ENCODE measurements around the gene SAMD8. TPM values are rescaled to one million over a fixed set of nuclear protein-coding genes. Genes with fewer than 3 reads are reported as not detected.

SAMD8 gene
- total and polyA plus RNA-seq, 2 donors (not counting 3 experiments of a cell fraction or from before 2014, with no cell fraction given), result 19.6 to 22.8 TPM

- BruUV-seq (replicated peaks), result no TSS peak
- no peak overlapping the region for H3K4me3 ChIP-seq (replicated peaks in 1 of 3; ENCODE audit: insufficient read depth in 1 of 3, low read depth in 1 of 3, low read length in 3 of 3)
- TF ChIP-seq, protein P1, sequence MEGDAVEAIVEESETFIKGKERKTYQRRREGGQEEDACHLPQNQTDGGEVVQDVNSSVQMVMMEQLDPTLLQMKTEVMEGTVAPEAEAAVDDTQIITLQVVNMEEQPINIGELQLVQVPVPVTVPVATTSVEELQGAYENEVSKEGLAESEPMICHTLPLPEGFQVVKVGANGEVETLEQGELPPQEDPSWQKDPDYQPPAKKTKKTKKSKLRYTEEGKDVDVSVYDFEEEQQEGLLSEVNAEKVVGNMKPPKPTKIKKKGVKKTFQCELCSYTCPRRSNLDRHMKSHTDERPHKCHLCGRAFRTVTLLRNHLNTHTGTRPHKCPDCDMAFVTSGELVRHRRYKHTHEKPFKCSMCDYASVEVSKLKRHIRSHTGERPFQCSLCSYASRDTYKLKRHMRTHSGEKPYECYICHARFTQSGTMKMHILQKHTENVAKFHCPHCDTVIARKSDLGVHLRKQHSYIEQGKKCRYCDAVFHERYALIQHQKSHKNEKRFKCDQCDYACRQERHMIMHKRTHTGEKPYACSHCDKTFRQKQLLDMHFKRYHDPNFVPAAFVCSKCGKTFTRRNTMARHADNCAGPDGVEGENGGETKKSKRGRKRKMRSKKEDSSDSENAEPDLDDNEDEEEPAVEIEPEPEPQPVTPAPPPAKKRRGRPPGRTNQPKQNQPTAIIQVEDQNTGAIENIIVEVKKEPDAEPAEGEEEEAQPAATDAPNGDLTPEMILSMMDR (IDR thresholded peaks at IDR 0.05; ENCODE audit: extremely low read depth in 1 of 2, insufficient read depth in 1 of 2, low read depth in 1 of 2, low read length in 2 of 2), result no peak
- no peak for TF ChIP-seq POLR2A (IDR thresholded peaks at IDR 0.05; ENCODE audit: low read depth, low read length)
- TF ChIP-seq, protein P2, sequence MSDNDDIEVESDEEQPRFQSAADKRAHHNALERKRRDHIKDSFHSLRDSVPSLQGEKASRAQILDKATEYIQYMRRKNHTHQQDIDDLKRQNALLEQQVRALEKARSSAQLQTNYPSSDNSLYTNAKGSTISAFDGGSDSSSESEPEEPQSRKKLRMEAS (IDR thresholded peaks at IDR 0.05; ENCODE audit: insufficient read depth, insufficient read length), result no peak
- no peak for TF ChIP-seq POLR2AphosphoS5 (IDR thresholded peaks at IDR 0.05; ENCODE audit: insufficient read depth, low read depth, low read length)
- no peak for TF ChIP-seq GATA2 (IDR thresholded peaks at IDR 0.05; ENCODE audit: insufficient read depth, insufficient read length, low read depth, low read length)
- TF ChIP-seq JUN (IDR thresholded peaks at IDR 0.05; ENCODE audit: borderline replicate concordance, insufficient read depth, insufficient read length, low read depth), result no peak
- TF ChIP-seq FOS (IDR thresholded peaks at IDR 0.05; ENCODE audit: borderline replicate concordance, insufficient read depth, low read length), result no peak
- no peak for TF ChIP-seq MYC (IDR thresholded peaks at IDR 0.05; ENCODE audit: low read depth, low read length)
- no peak for TF ChIP-seq EZH2 (IDR thresholded peaks at IDR 0.05; ENCODE audit: borderline replicate concordance, low read depth, low read length, severe bottlenecking)
- no peaks in the 10 kb centered on the region for H3K4me1 ChIP-seq (ENCODE audit: control insufficient read depth, extremely low read depth, insufficient read depth, low read length)
- FAIRE-seq (no peak), DNase-seq (ENCODE audit: low read depth, low spot score) (no peak)
- H3K9me1 ChIP-seq (replicated peaks; ENCODE audit: control insufficient read depth, extremely low read depth, insufficient read depth, low read length), result no peaks in the 10 kb centered on the region
- H3K9me3 ChIP-seq (replicated peaks; ENCODE audit: control insufficient read depth, insufficient read depth, low read length), result no peaks in the 10 kb centered on the region
- no peak overlapping the region for H2AFZ ChIP-seq (ENCODE audit: low read depth, low read length)
- POLR2A ChIA-PET, result no interaction called here
- intact Hi-C loops (cut with micrococcal nuclease) (no loop called here), dilution Hi-C loops (cut with MboI; ENCODE audit: extremely low pct_ligation_motif_present, low sequenced_read_pairs) (no loop called here)
- H3K27ac ChIP-seq (ENCODE audit: insufficient read depth, low read depth, low read length), result no peak overlapping the region
- H3K79me2 ChIP-seq (ENCODE audit: control insufficient read depth, insufficient read depth, low read length), result no peaks in the 10 kb centered on the region
- no peak overlapping the region for H3K9ac ChIP-seq (replicated peaks; ENCODE audit: extremely low read depth, insufficient read depth, low read length)
- H4K20me1 ChIP-seq (replicated peaks; ENCODE audit: control insufficient read depth, extremely low read depth, insufficient read depth, low read length), result no peaks in the 10 kb centered on the region
- no peaks in the 10 kb centered on the region for H3K36me3 ChIP-seq (ENCODE audit: control insufficient read depth in 2 of 2, extremely low read depth in 1 of 2, insufficient read depth in 2 of 2, low read length in 2 of 2)
- CTCF ChIA-PET, result interaction anchor here (1.2 to 2.5 kb wide), 3 partner anchors 22 to 32 kb away, joined by 3 to 9 read pairs (median 4); partner anchors contain the start of gene COMTD1
- no peaks in the 10 kb centered on the region for H3K27me3 ChIP-seq (ENCODE audit: control insufficient read depth in 2 of 2, insufficient read depth in 2 of 2, low read length in 2 of 2)
- no peak overlapping the region for H3K4me2 ChIP-seq (ENCODE audit: insufficient read depth, low read length)
These were observed 92.3 kb downstream of the SAMD8 start for GRCh38 chr10:75203724-75204123.
